HG03103 (cell line): ENCODE measurements around the gene ATF4.

Experiments
- ATAC-seq: cut with Tn5 transposase; IDR thresholded peaks from one replicate; pipeline ENCODE4 v1.9.1; 2021; ENCODE audit warnings: low read depth; ENCODE audit not compliant: unreplicated experiment

ATF4 gene

GRCh38 chr22:39556970-39557841 is 36.8 kb downstream of the ATF4 start:
- ATAC-seq = no peak

GRCh38 chr22:39558254-39558727 is 37.9 kb downstream of the ATF4 start:
- no peak for ATAC-seq

DNA sequence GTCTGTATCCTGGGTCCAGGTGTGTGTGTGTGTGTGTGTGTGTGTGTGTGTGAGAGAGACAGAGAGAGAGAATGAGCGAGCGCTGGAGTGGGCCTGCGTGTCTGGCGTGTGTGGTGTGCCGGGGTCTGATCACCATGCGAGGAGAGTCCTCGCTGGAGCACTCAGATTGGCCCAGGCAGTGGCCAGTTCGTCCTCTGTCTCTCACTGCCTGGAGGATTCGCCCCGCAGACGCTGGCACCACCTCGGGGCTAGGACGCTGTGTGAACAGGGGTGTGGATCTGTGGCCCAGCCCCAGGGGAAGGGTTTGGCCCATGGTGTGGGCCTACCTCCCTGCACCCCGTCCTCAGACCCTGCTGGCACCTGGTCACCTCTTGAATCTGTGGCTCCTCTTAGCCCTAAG is 38.6 kb downstream of the ATF4 start:
- no peak for ATAC-seq

DNA sequence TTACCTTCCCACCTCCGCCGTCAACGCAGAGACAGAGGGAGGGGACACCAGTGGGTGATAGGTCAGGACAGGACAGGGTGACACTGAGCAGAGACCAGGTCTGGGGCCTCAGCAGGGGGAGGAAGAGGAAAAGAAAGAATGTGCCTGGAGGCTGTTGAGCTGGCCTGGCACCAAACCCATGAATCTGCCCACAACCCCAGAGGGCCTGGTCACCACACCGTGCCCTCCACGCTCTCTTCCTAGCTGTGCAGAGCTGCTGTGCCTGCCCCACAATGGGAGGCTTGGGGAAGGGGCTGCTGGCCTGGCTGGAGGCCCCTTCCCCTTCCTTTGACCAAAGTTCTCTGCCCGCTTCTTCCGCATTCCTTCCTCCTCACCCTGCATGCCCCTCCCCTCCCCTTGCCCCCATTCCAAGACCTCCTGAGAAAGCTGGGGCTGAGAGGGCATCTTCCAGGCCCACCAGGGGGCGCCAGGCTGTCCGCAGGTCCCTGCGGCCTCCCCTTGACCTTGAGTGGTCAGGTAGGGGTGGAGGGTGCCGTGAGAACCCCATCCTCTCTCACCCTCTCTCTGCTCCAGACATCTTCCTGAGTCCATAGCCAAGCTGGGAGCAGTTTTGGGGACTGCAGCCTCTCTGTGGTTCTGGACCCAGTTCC is 39.2 kb downstream of the ATF4 start:
- no peak for ATAC-seq

- no peak for ATAC-seq
These were observed 39.8 kb downstream of the ATF4 start for GRCh38 chr22:39560127-39560526.

GRCh38 chr22:39562839-39563489 is 42.6 kb downstream of the ATF4 start:
- ATAC-seq = no peak

- ATAC-seq = no peak
These were observed 43.4 kb downstream of the ATF4 start for GRCh38 chr22:39563571-39564428.

- ATAC-seq = no peak
These were observed 45.1 kb downstream of the ATF4 start for GRCh38 chr22:39565414-39565944.

DNA sequence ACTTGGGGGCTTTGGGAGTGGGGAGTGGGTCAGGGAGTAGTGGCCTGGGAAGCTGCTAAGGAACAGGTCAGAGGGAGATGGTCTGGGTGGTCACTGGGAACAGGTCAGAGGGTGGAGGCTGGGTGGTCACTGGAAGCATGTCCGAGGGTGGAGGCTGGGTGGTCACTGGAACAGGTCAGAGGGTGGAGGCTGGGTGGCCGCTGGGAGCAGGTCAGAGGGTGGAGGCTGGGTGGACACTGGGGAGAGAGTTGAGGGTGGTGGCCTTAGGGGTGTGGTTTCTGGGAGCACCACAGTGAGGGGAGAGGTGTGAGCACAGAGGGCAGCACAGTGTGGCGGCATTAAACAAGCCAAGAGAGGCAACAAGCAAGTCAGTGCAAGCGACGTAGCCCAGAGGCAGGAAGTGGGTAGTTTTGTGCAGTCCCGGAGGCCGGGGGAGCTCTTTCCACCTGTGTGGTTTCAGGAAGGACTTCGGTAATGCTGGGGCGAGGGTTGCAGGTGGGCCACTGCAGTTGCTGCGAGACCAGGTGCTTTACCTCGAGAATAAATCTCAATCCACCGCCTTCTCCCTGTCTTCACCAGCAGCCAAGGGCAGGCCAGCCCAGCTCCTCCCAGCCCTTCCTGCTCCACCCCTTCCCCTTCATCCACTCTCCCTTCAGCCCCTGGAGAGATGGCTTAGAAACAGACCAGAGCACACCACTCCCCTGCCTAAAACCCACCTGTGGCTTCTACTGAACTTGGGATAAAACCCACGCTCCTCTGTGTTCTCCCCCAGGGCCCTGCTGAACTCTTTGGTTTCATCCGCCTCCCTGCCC is 47.0 kb downstream of the ATF4 start:
- ATAC-seq = no peak

GRCh38 chr22:39568278-39568981 is 48.1 kb downstream of the ATF4 start:
- ATAC-seq = no peak

- ATAC-seq = no peak
These were observed 48.7 kb downstream of the ATF4 start for GRCh38 chr22:39569066-39569465.

- ATAC-seq = no peak
These were observed 49.9 kb downstream of the ATF4 start for GRCh38 chr22:39570226-39570625.

DNA sequence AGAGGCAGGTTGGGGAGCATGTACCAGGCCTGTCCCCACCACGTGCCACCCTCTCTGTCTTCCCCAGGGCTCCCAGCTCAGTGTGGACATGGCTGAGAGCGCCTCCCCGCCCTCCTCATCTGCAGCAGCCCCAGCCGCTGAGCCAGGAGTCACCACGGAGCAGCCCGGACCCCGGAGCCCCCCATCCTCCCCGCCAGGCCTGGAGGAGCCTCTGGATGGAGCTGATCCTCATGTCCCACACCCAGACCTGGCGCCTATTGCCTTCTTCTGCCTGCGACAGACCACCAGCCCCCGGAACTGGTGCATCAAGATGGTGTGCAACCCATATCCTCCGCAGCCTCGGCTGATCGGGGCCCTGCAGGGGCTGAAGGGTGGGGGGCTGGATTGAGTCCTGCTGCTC is 50.3 kb downstream of the ATF4 start, which contains the start of gene CACNA1I:
Gene CACNA1I, plus strand, starts transcription at position 89 of the 400 bp plus-strand sequence. Its CDS starts 0 bp downstream, at position 89.
- no peak for ATAC-seq

- no peak for ATAC-seq
These were observed 51.2 kb downstream of the ATF4 start for GRCh38 chr22:39571538-39571937.
